ENCODE measurements around the gene NWD2.
"Not testable (repeated sequence)": the region's sequence is repeated elsewhere in the genome, so short reads cannot be mapped to it uniquely, and the experiment has no call there.

Gene NWD2

GRCh38 chr4:37393889-37394288 is 149.3 kb downstream of the NWD2 start:
- DNase-seq (ENCODE audit: low read depth) = no peak

- no peak for DNase-seq (ENCODE audit: low read depth)
Measured at GRCh38 chr4:37397505-37397904, 153.0 kb downstream of the NWD2 start.

GRCh38 chr4:37400241-37400881 is 155.8 kb downstream of the NWD2 start:
- DNase-seq (ENCODE audit: low read depth) = no peak

GRCh38 chr4:37407938-37408826 is 163.6 kb downstream of the NWD2 start:
- not testable (repeated sequence) for DNase-seq (ENCODE audit: low read depth)

GRCh38 chr4:37413612-37414011 is 169.1 kb downstream of the NWD2 start:
- DNase-seq (ENCODE audit: low read depth) = not testable (repeated sequence)

GRCh38 chr4:37415845-37416369 is 171.4 kb downstream of the NWD2 start:
- no peak for DNase-seq (ENCODE audit: low read depth)

GRCh38 chr4:37421614-37422013 is 177.1 kb downstream of the NWD2 start:
- no peak for DNase-seq (ENCODE audit: low read depth)

GRCh38 chr4:37422102-37422501 is 177.6 kb downstream of the NWD2 start:
- DNase-seq (ENCODE audit: low read depth) = no peak

- DNase-seq (ENCODE audit: low read depth) = no peak
Measured at GRCh38 chr4:37422638-37423037, 178.1 kb downstream of the NWD2 start.

GRCh38 chr4:37423310-37423709 is 178.8 kb downstream of the NWD2 start:
- DNase-seq (ENCODE audit: low read depth) = no peak

- DNase-seq (ENCODE audit: low read depth) = no peak
Measured at GRCh38 chr4:37424753-37425152, 180.2 kb downstream of the NWD2 start.

- DNase-seq (ENCODE audit: low read depth) = no peak
Measured at GRCh38 chr4:37425857-37426256, 181.3 kb downstream of the NWD2 start.

GRCh38 chr4:37427193-37427592 is 182.7 kb downstream of the NWD2 start:
- no peak for DNase-seq (ENCODE audit: low read depth)

- DNase-seq (ENCODE audit: low read depth) = no peak
Measured at GRCh38 chr4:37429906-37430305, 185.4 kb downstream of the NWD2 start.

- no peak for DNase-seq (ENCODE audit: low read depth)
Measured at GRCh38 chr4:37430718-37431416, 186.3 kb downstream of the NWD2 start.

- no peak for DNase-seq (ENCODE audit: low read depth)
Measured at GRCh38 chr4:37431417-37431743, 186.8 kb downstream of the NWD2 start.

- DNase-seq (ENCODE audit: low read depth) = peak; percentile 16
Measured at GRCh38 chr4:37434469-37434868, 189.9 kb downstream of the NWD2 start.

GRCh38 chr4:37436546-37436945 is 192.0 kb downstream of the NWD2 start:
- DNase-seq (ENCODE audit: low read depth) = no peak

- DNase-seq (ENCODE audit: low read depth) = no peak
Measured at GRCh38 chr4:37437163-37437562, 192.6 kb downstream of the NWD2 start.

- DNase-seq (ENCODE audit: low read depth) = no peak
Measured at GRCh38 chr4:37438564-37439279, 194.2 kb downstream of the NWD2 start.

- DNase-seq (ENCODE audit: low read depth) = no peak
Measured at GRCh38 chr4:37439809-37440474, 195.4 kb downstream of the NWD2 start.

- no peak for DNase-seq (ENCODE audit: low read depth)
Measured at GRCh38 chr4:37440501-37440900, 196.0 kb downstream of the NWD2 start.

Data from amniotic epithelial cell (primary cell).